GM12878 (cell line): ENCODE results near the gene GZF1. TPM values are rescaled to one million over a fixed set of nuclear protein-coding genes. Genes with fewer than 3 reads are reported as not detected.

Experiments used
- ATAC-seq: fragments of 200-7000 bp; cut with Tn5 transposase; 3 replicates; pipeline ENCODE4 v1.9.1; 2020; ENCODE audit warnings: mild to moderate bottlenecking, moderate library complexity
- BruUV-seq: library from RNA; stranded (reverse); fragments of 400-500 nt; replicated peaks from 2 replicates; lab custom pipeline; 2021; lab: Mats Ljungman, UMichigan
- CTCF ChIA-PET: fragments of 300-600 bp; sonication (Branson Sonifier 250); formaldehyde crosslinking; extraction: SDS; loops from one replicate; lab custom pipeline; 2021; ENCODE audit warnings: inconsistent platforms; lab: Yijun Ruan, JAX
- POLR2A ChIA-PET: fragments of 350-600 bp; formaldehyde crosslinking; extraction: SDS; loops from one replicate; lab custom pipeline; 2021; ENCODE audit warnings: inconsistent platforms; lab: Charles Lee
- RAD21 ChIA-PET: fragments of 300-600 bp; sonication (Branson Sonifier 250); formaldehyde crosslinking; loops from one replicate; lab custom pipeline; 2023; ENCODE audit warnings: antibody characterized with exemption; ENCODE audit not compliant: unreplicated experiment; lab: Charles Lee
- SMC1A ChIA-PET: fragments of 300-600 bp; sonication (Branson Sonifier 250); formaldehyde crosslinking; loops from one replicate; lab custom pipeline; 2023; ENCODE audit not compliant: unreplicated experiment, uncharacterized antibody; lab: Charles Lee
- DNase-seq: peaks from one replicate; pipeline ENCODE4 v3.0.0-alpha.2; 2011; ENCODE audit warnings: low read depth, low spot score
- FAIRE-seq: peaks from 3 replicates; lab custom pipeline; 2011; peaks lifted over from hg19 to GRCh38; lab: Jason Lieb, UNC
- H2AFZ ChIP-seq: 2 replicates; pipeline ENCODE4 v1.6.0; 2011; ENCODE audit warnings: low read depth, low read length, control low read depth; ENCODE audit not compliant: control insufficient read depth
- H3K27ac ChIP-seq: 2 replicates; pipeline ENCODE4 v1.5.1; 2011; ENCODE audit warnings: control low read depth; ENCODE audit not compliant: control insufficient read depth, insufficient read depth
- H3K27me3 ChIP-seq, 2 experiments: replicated peaks in 1 of 2; 2 replicates each; pipeline versions ENCODE4 v1.6.0 to v1.6.1; 2011; ENCODE audit warnings: low read length in 1 of 2; ENCODE audit not compliant: control insufficient read depth in 2 of 2, insufficient read depth in 2 of 2
- H3K36me3 ChIP-seq, 2 experiments: 2 replicates each; pipeline ENCODE4 v1.5.1; 2011; ENCODE audit warnings: low read length in 1 of 2; ENCODE audit not compliant: control insufficient read depth in 2 of 2, insufficient read depth in 2 of 2
- H3K4me1 ChIP-seq: 2 replicates; pipeline ENCODE4 v1.6.1; 2011; ENCODE audit warnings: mild to moderate bottlenecking, low read length, moderate library complexity, mixed read lengths; ENCODE audit not compliant: control insufficient read depth, insufficient read depth
- H3K4me2 ChIP-seq: 2 replicates; pipeline ENCODE4 v1.6.0; 2011; ENCODE audit warnings: control low read depth; ENCODE audit not compliant: control insufficient read depth, insufficient read depth
- H3K4me3 ChIP-seq: fragments of 200-600 bp; sonication (generic); 2 replicates; pipeline ENCODE4 v1.5.1; 2016
- H3K79me2 ChIP-seq: 2 replicates; pipeline ENCODE4 v1.6.0; 2011; ENCODE audit warnings: low read length; ENCODE audit not compliant: control insufficient read depth, insufficient read depth
- H3K9ac ChIP-seq: 2 replicates; pipeline ENCODE4 v1.8.0; 2011; ENCODE audit warnings: low read length, control low read depth, mixed read lengths; ENCODE audit not compliant: control insufficient read depth, insufficient read depth
- H3K9me3 ChIP-seq: replicated peaks from 3 replicates; pipeline ENCODE4 v1.5.1; 2011; ENCODE audit warnings: mild to moderate bottlenecking, low read length; ENCODE audit not compliant: control insufficient read depth, insufficient read depth
- H4K20me1 ChIP-seq: 2 replicates; pipeline ENCODE4 v1.6.0; 2011; ENCODE audit not compliant: control insufficient read depth, insufficient read depth
- ASH2L ChIP-seq: fragments of 300-600, 200-600 bp; sonication (generic); IDR thresholded peaks from 2 replicates; pipeline ENCODE4 v1.6.1; 2017; ENCODE audit warnings: low read depth, mild to moderate bottlenecking, borderline replicate concordance
- ATF2 ChIP-seq: IDR thresholded peaks from 2 replicates; pipeline ENCODE4 v1.6.1; 2012; ENCODE audit warnings: low read length, inconsistent platforms
- BCLAF1 ChIP-seq: fragments of 450-650 bp; IDR thresholded peaks from 2 replicates; pipeline ENCODE4 v1.6.1; 2017; ENCODE audit warnings: antibody characterized with exemption, mild to moderate bottlenecking, moderate library complexity
- CEBPB ChIP-seq, 2 experiments: fragments of 150-350 bp in 1 of 2; IDR thresholded peaks; 2 replicates each; pipeline ENCODE4 v1.6.1; 2012 to 2014; ENCODE audit warnings: low read depth in 2 of 2, low read length in 2 of 2, borderline replicate concordance in 1 of 2, inconsistent platforms in 1 of 2
- CEBPZ ChIP-seq: fragments of 150-350 bp; IDR thresholded peaks from 2 replicates; pipeline ENCODE4 v1.6.1; 2016; ENCODE audit warnings: low read depth, low read length
- GABPA ChIP-seq: IDR thresholded peaks from 2 replicates; pipeline ENCODE4 v1.6.1; 2014; ENCODE audit warnings: antibody characterized with exemption, low read depth, mild to moderate bottlenecking, inconsistent platforms
- HCFC1 ChIP-seq: fragments of 150-350 bp; IDR thresholded peaks from 2 replicates; pipeline ENCODE4 v1.6.1; 2014; ENCODE audit warnings: low read length
- IRF4 ChIP-seq: IDR thresholded peaks from 2 replicates; pipeline ENCODE4 v1.6.1; 2011; ENCODE audit warnings: low read depth, low read length
- NFXL1 ChIP-seq: fragments of 450-650 bp; IDR thresholded peaks from 2 replicates; pipeline ENCODE4 v1.6.1; 2017; ENCODE audit warnings: antibody characterized with exemption, mild to moderate bottlenecking, borderline replicate concordance
- PAX8 ChIP-seq: fragments of 450-650 bp; IDR thresholded peaks from 2 replicates; pipeline ENCODE4 v1.6.1; 2017; ENCODE audit warnings: mild to moderate bottlenecking, moderate library complexity
- SMAD1 ChIP-seq: fragments of 450-650 bp; IDR thresholded peaks from 2 replicates; pipeline ENCODE4 v1.6.1; 2018; ENCODE audit warnings: mild to moderate bottlenecking, low read depth; ENCODE audit not compliant: partially characterized antibody
- STAT1 ChIP-seq: fragments of 450-650 bp; conservative IDR thresholded peaks from 2 replicates; pipeline ENCODE4 v1.6.1; 2014; ENCODE audit warnings: antibody characterized with exemption, mild to moderate bottlenecking
- WRNIP1 ChIP-seq: IDR thresholded peaks from 2 replicates; pipeline ENCODE4 v1.6.1; 2011; ENCODE audit warnings: low read depth, low read length, improper control_type of control experiment, borderline replicate concordance
- WGBS: methylation state at CpG from one replicate; pipeline ENCODE4 v1.1.6; 2016; ENCODE audit warnings: low lambda C conversion rate; ENCODE audit not compliant: insufficient replicate concordance, insufficient coverage; ENCODE audit errors: missing lambda C conversion rate; 5-methylcytosine and 5-hydroxymethylcytosine counted together
- in situ Hi-C: fragments of 300-500 bp; cut with MboI; formaldehyde crosslinking; loops from 9 replicates; pipeline ENCODE4 v1.14.3; 2018; ENCODE audit warnings: mixed read lengths
- intact Hi-C: fragments of 100-400 bp; cut with micrococcal nuclease; formaldehyde crosslinking; loops from one replicate; pipeline ENCODE4 v1.14.2; 2022; ENCODE audit not compliant: unreplicated experiment
- polyA plus RNA-seq, 11 experiments: library from polyadenylated mRNA; depleted of rRNA in 4 of 11; unstranded in 6 of 11; stranded (reverse) in 5 of 11; fragments of >200 nt; fragmentation: Nextera tagmentation in 4 of 11; fragmentation: Illumina TruSeq in 1 of 11; extraction: Ambion mirVana in 4 of 11; extraction: Trizol in 1 of 11; gene quantifications; 1 replicate in 1 of 11; 2 replicates in 10 of 11; pipeline versions ENCODE4 v1.2.1 to v1.2.3, GENCODE V29; 2011 to 2016; ENCODE audit warnings: inconsistent platforms in 2 of 11, missing spikeins in 2 of 11, low read depth in 1 of 11
- total RNA-seq, 4 experiments: library from RNA; depleted of rRNA in 3 of 4; stranded (reverse); fragments of >200 nt in 3 of 4; fragmentation: Illumina TruSeq in 1 of 4; extraction: Trizol in 1 of 4; gene quantifications; 2 replicates each; pipeline versions ENCODE4 v1.2.1 to v1.2.3, GENCODE V29; 2013 to 2021

The GZF1 gene
- total and polyA plus RNA-seq, 10 of the 15 experiments (the other 5 are each of a cell fraction or from before 2014, with no cell fraction given), result 2.2 to 19.5 (median 9.7) TPM

- intact Hi-C loops (no loop called here), in situ Hi-C loops (no loop called here)
- no peak overlapping the region; the same call in none of the 2 replicates for H3K9ac ChIP-seq
- BruUV-seq, result no TSS peak
- SMC1A ChIA-PET, result interaction anchor here (0.6 to 2.1 kb wide), 6 partner anchors 8 to 38 kb away, joined by 3 to 7 read pairs (median 3); partner anchors contain the start of gene NAPB
- peaks cover 65% of the 10 kb centered on the region for H3K79me2 ChIP-seq
- FAIRE-seq, result no peak
- no peak overlapping the region for H3K4me3 ChIP-seq
- H3K36me3 ChIP-seq, result no peaks in the 10 kb centered on the region
- no peaks in the 10 kb centered on the region for H3K27me3 ChIP-seq
- 36% methylated on average over 2 of the region's 2 CpGs for WGBS
- POLR2A ChIA-PET, result interaction anchor here (0.9 to 1.7 kb wide), 3 partner anchors 12 to 50 kb away, joined by 3 to 5 read pairs (median 3); partner anchors contain the start of gene NAPB
- no peaks in the 10 kb centered on the region for H4K20me1 ChIP-seq
- CTCF ChIA-PET, result interaction anchor here (0.9 to 1.9 kb wide), 5 partner anchors 10 to 199 kb away, joined by 3 to 6 read pairs (median 3); partner anchors contain the start of gene NAPB
- RAD21 ChIA-PET, result interaction anchor here (1.6 to 2.2 kb wide), 2 partner anchors 10 to 14 kb away, joined by 4 to 14 read pairs; partner anchors contain the start of gene NAPB
- H3K4me1 ChIP-seq, result peaks cover 19% of the 10 kb centered on the region
- peak overlapping the region; percentile 22 for H3K27ac ChIP-seq
- H3K4me2 ChIP-seq, result peak overlapping the region; percentile 59
- ATAC-seq, result peak; percentile 98
- no peak for DNase-seq
- H2AFZ ChIP-seq, result peak overlapping the region; percentile 6; the same call in 1 of the 2 replicates
- no peaks in the 10 kb centered on the region for H3K9me3 ChIP-seq
- no peak for TF ChIP-seq SMAD1
- no peak for TF ChIP-seq WRNIP1
- TF ChIP-seq ATF2, result no peak
- no peak for TF ChIP-seq GABPA
- TF ChIP-seq BCLAF1, result no peak
- TF ChIP-seq NFXL1, result no peak
- no peak for TF ChIP-seq IRF4
- no peak for TF ChIP-seq STAT1
- no peak for TF ChIP-seq HCFC1
- TF ChIP-seq PAX8, result no peak
- no peak for TF ChIP-seq ASH2L
- TF ChIP-seq CEBPZ, result no peak
- TF ChIP-seq CEBPB (IDR thresholded peaks at IDR 0.05; ENCODE audit: borderline replicate concordance in 1 of 2, low read depth in 2 of 2, low read length in 2 of 2), result 0 out of 4 replicates have a peak, but pooled peaks of 1 of the 2 experiments have one; percentile 38
Measured at GRCh38 chr20:23407781-23408464, 45.9 kb downstream of the GZF1 start.
